K562 (cell line): Measurements from ENCODE around the gene TRIM62. TPM values are rescaled to one million over a fixed set of nuclear protein-coding genes. Genes with fewer than 3 reads are reported as not detected.

Source experiments
- ARID2 ChIP-seq: fragments of 450-650 bp; IDR thresholded peaks from 2 replicates; pipeline ENCODE4 v1.6.1; 2017; ENCODE audit warnings: antibody characterized with exemption, mild to moderate bottlenecking
- DMBX1 ChIP-seq: fragments of 250-450 bp; sonication (Bioruptor Pico); IDR thresholded peaks from 2 replicates; pipeline ENCODE4 v1.8.0; 2022; ENCODE audit warnings: inconsistent platforms, mild to moderate bottlenecking, moderate library complexity, borderline replicate concordance
- ESRRA ChIP-seq: fragments of 450-650 bp; IDR thresholded peaks from 2 replicates; pipeline ENCODE4 v1.6.1; 2014; ENCODE audit warnings: low read depth, mild to moderate bottlenecking, moderate library complexity, borderline replicate concordance
- FOXA1 ChIP-seq: fragments of 450-650 bp; IDR thresholded peaks from 2 replicates; pipeline ENCODE4 v1.6.1; 2016; ENCODE audit warnings: mild to moderate bottlenecking, borderline replicate concordance
- GATA2 ChIP-seq: sonication (generic); formaldehyde crosslinking; IDR thresholded peaks from 2 replicates; pipeline ENCODE4 v1.4.0; 2020; ENCODE audit warnings: mild to moderate bottlenecking, missing genetic modification reagents
- HEY1 ChIP-seq: fragments of 250-450 bp; sonication (Bioruptor Pico); IDR thresholded peaks from 2 replicates; pipeline ENCODE4 v1.5.0; 2020; ENCODE audit warnings: mild to moderate bottlenecking, moderate library complexity, borderline replicate concordance
- HMBOX1 ChIP-seq: sonication (generic); IDR thresholded peaks from 2 replicates; pipeline ENCODE4 v1.6.1; 2016
- HMGN3 ChIP-seq: IDR thresholded peaks from 2 replicates; pipeline ENCODE4 v1.6.1; 2011; ENCODE audit warnings: borderline replicate concordance, low read depth, mild to moderate bottlenecking, mixed read lengths, low read length; ENCODE audit not compliant: insufficient read length; ENCODE audit errors: extremely low read depth
- LEF1 ChIP-seq: fragments of 450-650 bp; IDR thresholded peaks from 2 replicates; pipeline ENCODE4 v1.6.1; 2016; ENCODE audit warnings: mild to moderate bottlenecking
- MAFF ChIP-seq: IDR thresholded peaks from 2 replicates; pipeline ENCODE4 v1.6.1; 2012; ENCODE audit warnings: low read length, improper control_type of control experiment
- MAFK ChIP-seq: IDR thresholded peaks from 2 replicates; pipeline ENCODE4 v1.6.1; 2011; ENCODE audit warnings: low read length, improper control_type of control experiment
- NFATC3 ChIP-seq: fragments of 450-650 bp; IDR thresholded peaks from 2 replicates; pipeline ENCODE4 v1.6.1; 2017; ENCODE audit warnings: mild to moderate bottlenecking
- PYGO2 ChIP-seq: fragments of 450-650 bp; IDR thresholded peaks from 2 replicates; pipeline ENCODE4 v1.6.1; 2016; ENCODE audit warnings: mild to moderate bottlenecking, missing genetic modification characterization, moderate library complexity, missing compliant biosample characterization
- RNF2 ChIP-seq: sonication (generic); IDR thresholded peaks from 2 replicates; pipeline ENCODE4 v1.6.1; 2016
- SOX6 ChIP-seq: fragments of 450-650 bp; IDR thresholded peaks from 2 replicates; pipeline ENCODE4 v1.6.1; 2014; ENCODE audit warnings: mild to moderate bottlenecking
- SPI1 ChIP-seq: IDR thresholded peaks from 2 replicates; pipeline ENCODE4 v1.6.1; 2011; ENCODE audit warnings: low read depth, low read length, control low read depth, borderline replicate concordance
- XRCC5 ChIP-seq: fragments of 200-400 bp; formaldehyde crosslinking; IDR thresholded peaks from 2 replicates; pipeline ENCODE4 v1.6.1; 2017; ENCODE audit warnings: low read depth, mild to moderate bottlenecking, low read length
- ZC3H11A ChIP-seq: IDR thresholded peaks from 2 replicates; pipeline ENCODE4 v1.6.1; 2012; ENCODE audit warnings: low read depth, low read length, improper control_type of control experiment
- ZNF75A ChIP-seq: fragments of 450-650 bp; formaldehyde crosslinking; IDR thresholded peaks from 2 replicates; pipeline ENCODE4 v1.4.0; 2020; ENCODE audit warnings: mild to moderate bottlenecking
- ZNF780A ChIP-seq: fragments of 250-450 bp; sonication (Bioruptor Pico); IDR thresholded peaks from 2 replicates; pipeline ENCODE4 v1.5.0; 2021; ENCODE audit warnings: mild to moderate bottlenecking
- polyA plus RNA-seq, 8 experiments: library from polyadenylated mRNA; depleted of rRNA in 4 of 8; stranded (reverse) in 5 of 8; unstranded in 3 of 8; fragments of >200 nt; fragmentation: Nextera tagmentation in 2 of 8; fragmentation: Illumina TruSeq in 1 of 8; extraction: Ambion mirVana in 2 of 8; extraction: Trizol in 1 of 8; gene quantifications; 2 replicates each; pipeline versions ENCODE4 v1.2.1 to v1.2.3, GENCODE V29; 2011 to 2014; ENCODE audit warnings: inconsistent platforms in 1 of 8, missing spikeins in 1 of 8
- total RNA-seq, 7 experiments: library from RNA; depleted of rRNA in 6 of 7; stranded (reverse); fragments of >200 nt in 6 of 7; fragmentation: Illumina TruSeq in 2 of 7; extraction: Trizol in 2 of 7; gene quantifications; 2 replicates each; pipeline versions ENCODE4 v1.2.1 to v1.2.3, GENCODE V29; 2011 to 2021; ENCODE audit warnings: low replicate concordance in 1 of 7
- TF ChIP-seq, protein P1 (sequence below): sonication (generic); formaldehyde crosslinking; IDR thresholded peaks from 2 replicates; pipeline ENCODE4 v1.5.0; 2020; ENCODE audit warnings: missing genetic modification reagents
- TF ChIP-seq, protein P2 (sequence below), 3 experiments: fragments of 200-800 bp in 1 of 3; sonication (Bioruptor generic) in 1 of 3; sonication (generic) in 1 of 3; formaldehyde crosslinking in 1 of 3; IDR thresholded peaks; 2 replicates each; pipeline versions ENCODE4 v1.6.1 to v1.8.0; 2016 to 2022; ENCODE audit warnings: mild to moderate bottlenecking in 2 of 3, missing compliant biosample characterization in 2 of 3, missing genetic modification characterization in 2 of 3, missing genetic modification reagents in 1 of 3
- TF ChIP-seq, protein P3 (sequence below): fragments of 250-450 bp; sonication (Bioruptor Pico); IDR thresholded peaks from 2 replicates; pipeline ENCODE4 v1.4.0; 2020
- TF ChIP-seq, protein P4 (sequence below): sonication (generic); formaldehyde crosslinking; IDR thresholded peaks from 2 replicates; pipeline ENCODE4 v1.8.0; 2022; ENCODE audit warnings: missing genetic modification reagents, mild to moderate bottlenecking, borderline replicate concordance

Gene TRIM62
- total and polyA plus RNA-seq, 9 of the 15 experiments (the other 6 are each of a cell fraction or from before 2014, with no cell fraction given) = 0.18 to 2.3 (median 0.52) TPM

GRCh38 chr1:33127001-33127823 is 54.6 kb downstream of the TRIM62 start (continued):
- TF ChIP-seq SPI1 = peak; percentile 94
- TF ChIP-seq DMBX1 (CRISPR knock-in tag) = 0 out of 2 replicates have a peak, but pooled peaks have one; percentile 45
- TF ChIP-seq MAFF = no peak; the same call in 1 of the 2 replicates
- TF ChIP-seq HMGN3 = peak; percentile 29
- TF ChIP-seq RNF2 = peak; percentile 56; the same call in 1 of the 2 replicates
- peak; percentile 68; the same call in 1 of the 2 replicates for TF ChIP-seq ESRRA
- TF ChIP-seq GATA2 (CRISPR knock-in tag) = no peak
- TF ChIP-seq FOXA1 = no peak
- TF ChIP-seq ZNF780A (CRISPR knock-in tag) = no peak
- TF ChIP-seq HEY1 (CRISPR knock-in tag) = no peak
- TF ChIP-seq, protein P1, sequence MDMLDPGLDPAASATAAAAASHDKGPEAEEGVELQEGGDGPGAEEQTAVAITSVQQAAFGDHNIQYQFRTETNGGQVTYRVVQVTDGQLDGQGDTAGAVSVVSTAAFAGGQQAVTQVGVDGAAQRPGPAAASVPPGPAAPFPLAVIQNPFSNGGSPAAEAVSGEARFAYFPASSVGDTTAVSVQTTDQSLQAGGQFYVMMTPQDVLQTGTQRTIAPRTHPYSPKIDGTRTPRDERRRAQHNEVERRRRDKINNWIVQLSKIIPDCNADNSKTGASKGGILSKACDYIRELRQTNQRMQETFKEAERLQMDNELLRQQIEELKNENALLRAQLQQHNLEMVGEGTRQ (CRISPR knock-in tag) = no peak
- TF ChIP-seq ARID2 = no peak
- no peak for TF ChIP-seq ZNF75A (CRISPR knock-in tag)
- TF ChIP-seq SOX6 = peak; percentile 56; the same call in 1 of the 2 replicates
- TF ChIP-seq, protein P2, sequence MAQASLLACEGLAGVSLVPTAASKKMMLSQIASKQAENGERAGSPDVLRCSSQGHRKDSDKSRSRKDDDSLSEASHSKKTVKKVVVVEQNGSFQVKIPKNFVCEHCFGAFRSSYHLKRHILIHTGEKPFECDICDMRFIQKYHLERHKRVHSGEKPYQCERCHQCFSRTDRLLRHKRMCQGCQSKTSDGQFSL (CRISPR knock-in tag; IDR thresholded peaks at IDR 0.05) = 0 out of 2 replicates have a peak, but pooled peaks have one; percentile 20
- TF ChIP-seq, protein P2 (tag; IDR thresholded peaks at IDR 0.05) = no peak
- peak; percentile 58 for TF ChIP-seq MAFK
- TF ChIP-seq, protein P3, sequence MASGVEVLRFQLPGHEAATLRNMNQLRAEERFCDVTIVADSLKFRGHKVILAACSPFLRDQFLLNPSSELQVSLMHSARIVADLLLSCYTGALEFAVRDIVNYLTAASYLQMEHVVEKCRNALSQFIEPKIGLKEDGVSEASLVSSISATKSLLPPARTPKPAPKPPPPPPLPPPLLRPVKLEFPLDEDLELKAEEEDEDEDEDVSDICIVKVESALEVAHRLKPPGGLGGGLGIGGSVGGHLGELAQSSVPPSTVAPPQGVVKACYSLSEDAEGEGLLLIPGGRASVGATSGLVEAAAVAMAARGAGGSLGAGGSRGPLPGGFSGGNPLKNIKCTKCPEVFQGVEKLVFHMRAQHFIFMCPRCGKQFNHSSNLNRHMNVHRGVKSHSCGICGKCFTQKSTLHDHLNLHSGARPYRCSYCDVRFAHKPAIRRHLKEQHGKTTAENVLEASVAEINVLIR (CRISPR knock-in tag) = peak; percentile 33; the same call in 1 of the 2 replicates
- TF ChIP-seq ZC3H11A = no peak
- TF ChIP-seq LEF1 = no peak
- no peak for TF ChIP-seq HMBOX1
- no peak for TF ChIP-seq PYGO2
- TF ChIP-seq XRCC5 = peak; percentile 97
- no peak for TF ChIP-seq NFATC3
- TF ChIP-seq, protein P4, sequence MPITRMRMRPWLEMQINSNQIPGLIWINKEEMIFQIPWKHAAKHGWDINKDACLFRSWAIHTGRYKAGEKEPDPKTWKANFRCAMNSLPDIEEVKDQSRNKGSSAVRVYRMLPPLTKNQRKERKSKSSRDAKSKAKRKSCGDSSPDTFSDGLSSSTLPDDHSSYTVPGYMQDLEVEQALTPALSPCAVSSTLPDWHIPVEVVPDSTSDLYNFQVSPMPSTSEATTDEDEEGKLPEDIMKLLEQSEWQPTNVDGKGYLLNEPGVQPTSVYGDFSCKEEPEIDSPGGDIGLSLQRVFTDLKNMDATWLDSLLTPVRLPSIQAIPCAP (CRISPR knock-in tag) = no peak
